HEK293 (cell line): ENCODE data around the gene PIM2.

Source experiments
- EGR2 ChIP-seq: fragments of 450-650 bp; formaldehyde crosslinking; IDR thresholded peaks from 2 replicates; pipeline ENCODE4 v1.5.1; 2016; ENCODE audit warnings: low read depth, missing biosample characterization, missing genetic modification characterization
- IKZF3 ChIP-seq: fragments of 450-650 bp; IDR thresholded peaks from 2 replicates; pipeline ENCODE4 v1.5.0; 2018; ENCODE audit warnings: missing biosample characterization, mild to moderate bottlenecking, missing genetic modification characterization, moderate library complexity
- MEIS1 ChIP-seq: sonication (generic); formaldehyde crosslinking; IDR thresholded peaks from 2 replicates; pipeline ENCODE4 v1.8.1; 2022; ENCODE audit warnings: missing genetic modification reagents, mild to moderate bottlenecking, borderline replicate concordance
- PRDM10 ChIP-seq: fragments of 450-650 bp; formaldehyde crosslinking; IDR thresholded peaks from 2 replicates; pipeline ENCODE4 v1.5.1; 2016; ENCODE audit warnings: missing biosample characterization, missing genetic modification characterization
- SP7 ChIP-seq: fragments of 450-650 bp; formaldehyde crosslinking; IDR thresholded peaks from 2 replicates; pipeline ENCODE4 v1.5.1; 2016; ENCODE audit warnings: missing biosample characterization, missing genetic modification characterization
- ZBTB7A ChIP-seq: fragments of 450-650 bp; formaldehyde crosslinking; IDR thresholded peaks from 2 replicates; pipeline ENCODE4 v1.5.1; 2016; ENCODE audit warnings: low read depth, missing biosample characterization, missing genetic modification characterization
- ZNF112 ChIP-seq: fragments of 450-650 bp; formaldehyde crosslinking; IDR thresholded peaks from 2 replicates; pipeline ENCODE4 v1.5.0; 2017; ENCODE audit warnings: missing biosample characterization, missing genetic modification characterization
- ZNF114 ChIP-seq: fragments of 450-650 bp; formaldehyde crosslinking; IDR thresholded peaks from 2 replicates; pipeline ENCODE4 v1.5.0; 2017; ENCODE audit warnings: missing biosample characterization, missing genetic modification characterization
- ZNF121 ChIP-seq: fragments of 450-650 bp; formaldehyde crosslinking; IDR thresholded peaks from 2 replicates; pipeline ENCODE4 v1.5.1; 2016; ENCODE audit warnings: missing biosample characterization, missing genetic modification characterization
- ZNF132 ChIP-seq: fragments of 450-650 bp; formaldehyde crosslinking; IDR thresholded peaks from 2 replicates; pipeline ENCODE4 v1.5.1; 2017; ENCODE audit warnings: missing biosample characterization, missing genetic modification characterization, borderline replicate concordance
- ZNF140 ChIP-seq: fragments of 450-650 bp; formaldehyde crosslinking; IDR thresholded peaks from 2 replicates; pipeline ENCODE4 v1.5.1; 2016; ENCODE audit warnings: missing biosample characterization, missing genetic modification characterization
- ZNF146 ChIP-seq: fragments of 450-650 bp; formaldehyde crosslinking; IDR thresholded peaks from 2 replicates; pipeline ENCODE4 v1.5.1; 2016; ENCODE audit warnings: missing biosample characterization, missing genetic modification characterization
- ZNF211 ChIP-seq: fragments of 450-650 bp; formaldehyde crosslinking; IDR thresholded peaks from 2 replicates; pipeline ENCODE4 v1.5.1; 2016; ENCODE audit warnings: low read depth, missing biosample characterization, missing genetic modification characterization
- ZNF23 ChIP-seq: fragments of 450-650 bp; formaldehyde crosslinking; IDR thresholded peaks from 2 replicates; pipeline ENCODE4 v1.5.1; 2016; ENCODE audit warnings: missing biosample characterization, missing genetic modification characterization, borderline replicate concordance
- ZNF324 ChIP-seq: fragments of 450-650 bp; formaldehyde crosslinking; IDR thresholded peaks from 2 replicates; pipeline ENCODE4 v1.5.1; 2016; ENCODE audit warnings: missing biosample characterization, missing genetic modification characterization
- ZNF350 ChIP-seq: fragments of 450-650 bp; formaldehyde crosslinking; IDR thresholded peaks from 2 replicates; pipeline ENCODE4 v1.5.0; 2017; ENCODE audit warnings: missing biosample characterization, mild to moderate bottlenecking, missing genetic modification characterization
- ZNF354C ChIP-seq: fragments of 450-650 bp; formaldehyde crosslinking; IDR thresholded peaks from 2 replicates; pipeline ENCODE4 v1.5.1; 2016; ENCODE audit warnings: missing biosample characterization, missing genetic modification characterization, low read depth, borderline replicate concordance
- ZNF366 ChIP-seq: fragments of 450-650 bp; formaldehyde crosslinking; conservative IDR thresholded peaks from 2 replicates; pipeline ENCODE4 v1.5.1; 2016; ENCODE audit warnings: missing biosample characterization, missing genetic modification characterization
- ZNF423 ChIP-seq: fragments of 450-650 bp; formaldehyde crosslinking; IDR thresholded peaks from 2 replicates; pipeline ENCODE4 v1.5.1; 2016; ENCODE audit warnings: missing biosample characterization, missing genetic modification characterization
- ZNF514 ChIP-seq: fragments of 450-650 bp; formaldehyde crosslinking; IDR thresholded peaks from 2 replicates; pipeline ENCODE4 v1.5.1; 2016; ENCODE audit warnings: missing biosample characterization, missing genetic modification characterization
- ZNF555 ChIP-seq: fragments of 450-650 bp; formaldehyde crosslinking; conservative IDR thresholded peaks from 2 replicates; pipeline ENCODE4 v1.5.1; 2017; ENCODE audit warnings: missing biosample characterization, mild to moderate bottlenecking, missing genetic modification characterization, inconsistent platforms
- ZNF624 ChIP-seq: fragments of 450-650 bp; formaldehyde crosslinking; IDR thresholded peaks from 2 replicates; pipeline ENCODE4 v1.5.1; 2017; ENCODE audit warnings: missing biosample characterization, missing genetic modification characterization
- ZNF658 ChIP-seq: fragments of 450-650 bp; formaldehyde crosslinking; IDR thresholded peaks from 2 replicates; pipeline ENCODE4; 2016; ENCODE audit warnings: missing biosample characterization, missing genetic modification characterization
- ZNF660 ChIP-seq: fragments of 450-650 bp; IDR thresholded peaks from 2 replicates; pipeline ENCODE4 v1.5.1; 2018; ENCODE audit warnings: missing biosample characterization, mild to moderate bottlenecking, missing genetic modification characterization
- ZSCAN18 ChIP-seq: fragments of 450-650 bp; formaldehyde crosslinking; IDR thresholded peaks from 2 replicates; pipeline ENCODE4 v1.5.1; 2016; ENCODE audit warnings: missing biosample characterization, missing genetic modification characterization
- TF ChIP-seq, protein P1 (sequence below): fragments of 450-650 bp; formaldehyde crosslinking; IDR thresholded peaks from 2 replicates; pipeline ENCODE4 v1.5.1; 2016; ENCODE audit warnings: missing biosample characterization, missing genetic modification characterization
- TF ChIP-seq, protein P2 (sequence below): fragments of 450-650 bp; formaldehyde crosslinking; IDR thresholded peaks from 2 replicates; pipeline ENCODE4 v1.5.1; 2017; ENCODE audit warnings: missing biosample characterization, missing genetic modification characterization
- TF ChIP-seq, protein P3 (sequence below): sonication (generic); formaldehyde crosslinking; IDR thresholded peaks from 2 replicates; pipeline ENCODE4 v1.8.1; 2022; ENCODE audit warnings: mild to moderate bottlenecking, moderate library complexity, missing genetic modification reagents

The PIM2 gene

DNA sequence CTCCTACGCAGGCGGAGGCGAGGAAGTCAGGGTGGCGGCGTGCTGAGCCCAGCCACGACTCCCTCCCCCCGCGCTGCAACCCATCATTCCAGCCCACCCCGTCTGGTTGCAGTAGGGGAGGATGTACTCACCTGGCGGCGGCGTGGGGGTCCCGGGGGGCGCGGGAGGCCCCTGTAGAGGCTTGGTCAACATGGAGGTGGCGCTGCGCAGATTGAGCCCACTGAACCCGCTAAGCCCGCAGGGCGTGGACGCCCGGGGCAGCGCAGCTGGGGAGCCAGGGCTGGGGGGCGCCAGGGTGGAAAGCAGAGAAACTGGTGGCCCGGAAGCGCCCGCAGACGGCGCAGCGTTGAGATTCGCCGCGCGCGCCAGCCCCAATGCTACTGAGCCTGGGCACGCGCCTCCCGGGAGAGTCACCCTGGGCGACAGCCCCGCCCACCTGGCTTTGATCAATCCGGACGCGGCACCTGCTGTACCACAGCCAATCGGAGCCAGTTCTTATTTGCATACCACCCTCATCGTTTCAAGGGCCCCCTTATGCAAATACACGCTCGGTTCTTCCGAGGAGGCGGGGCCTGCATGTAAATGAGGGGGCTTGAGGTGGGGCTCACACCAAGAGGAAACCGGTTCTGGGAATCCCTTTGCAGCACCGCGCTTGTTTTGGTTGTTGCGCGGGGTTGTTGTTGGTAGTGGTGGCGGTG, at the start of gene PIM2 (continued):
- TF ChIP-seq, protein P1, sequence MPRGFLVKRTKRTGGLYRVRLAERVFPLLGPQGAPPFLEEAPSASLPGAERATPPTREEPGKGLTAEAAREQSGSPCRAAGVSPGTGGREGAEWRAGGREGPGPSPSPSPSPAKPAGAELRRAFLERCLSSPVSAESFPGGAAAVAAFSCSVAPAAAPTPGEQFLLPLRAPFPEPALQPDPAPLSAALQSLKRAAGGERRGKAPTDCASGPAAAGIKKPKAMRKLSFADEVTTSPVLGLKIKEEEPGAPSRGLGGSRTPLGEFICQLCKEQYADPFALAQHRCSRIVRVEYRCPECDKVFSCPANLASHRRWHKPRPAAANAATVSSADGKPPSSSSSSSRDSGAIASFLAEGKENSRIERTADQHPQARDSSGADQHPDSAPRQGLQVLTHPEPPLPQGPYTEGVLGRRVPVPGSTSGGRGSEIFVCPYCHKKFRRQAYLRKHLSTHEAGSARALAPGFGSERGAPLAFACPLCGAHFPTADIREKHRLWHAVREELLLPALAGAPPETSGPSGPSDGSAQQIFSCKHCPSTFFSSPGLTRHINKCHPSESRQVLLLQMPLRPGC, result no peak
- TF ChIP-seq ZNF211 (no peak), ZNF146 (no peak), MEIS1 (CRISPR knock-in tag) (no peak), ZNF350 (tag by site-specific recombination) (no peak), PRDM10 (tag by site-specific recombination) (0 out of 2 replicates have a peak, but pooled peaks have one; percentile 10), ZNF23 (no peak), ZNF140 (tag by site-specific recombination) (no peak), SP7 (0 out of 2 replicates have a peak, but pooled peaks have one; percentile 43), ZNF112 (tag by site-specific recombination) (no peak), ZNF324 (tag by site-specific recombination) (0 out of 2 replicates have a peak, but pooled peaks have one; percentile 18), ZNF660 (peak; percentile 45; the same call in 1 of the 2 replicates), ZNF658 (no peak), IKZF3 (tag by site-specific recombination) (0 out of 2 replicates have a peak, but pooled peaks have one; percentile 20), ZNF121 (no peak), ZNF366 (peak; percentile 77), ZNF624 (no peak), ZBTB7A (peak; percentile 30; the same call in 1 of the 2 replicates), ZNF354C (no peak), ZNF423 (tag by site-specific recombination) (no peak), ZNF132 (tag by site-specific recombination) (no peak), ZNF514 (no peak), ZNF114 (tag by site-specific recombination) (no peak), EGR2 (tag by site-specific recombination) (peak; percentile 80), ZNF555 (no peak), ZSCAN18 (no peak)
- TF ChIP-seq, protein P2, sequence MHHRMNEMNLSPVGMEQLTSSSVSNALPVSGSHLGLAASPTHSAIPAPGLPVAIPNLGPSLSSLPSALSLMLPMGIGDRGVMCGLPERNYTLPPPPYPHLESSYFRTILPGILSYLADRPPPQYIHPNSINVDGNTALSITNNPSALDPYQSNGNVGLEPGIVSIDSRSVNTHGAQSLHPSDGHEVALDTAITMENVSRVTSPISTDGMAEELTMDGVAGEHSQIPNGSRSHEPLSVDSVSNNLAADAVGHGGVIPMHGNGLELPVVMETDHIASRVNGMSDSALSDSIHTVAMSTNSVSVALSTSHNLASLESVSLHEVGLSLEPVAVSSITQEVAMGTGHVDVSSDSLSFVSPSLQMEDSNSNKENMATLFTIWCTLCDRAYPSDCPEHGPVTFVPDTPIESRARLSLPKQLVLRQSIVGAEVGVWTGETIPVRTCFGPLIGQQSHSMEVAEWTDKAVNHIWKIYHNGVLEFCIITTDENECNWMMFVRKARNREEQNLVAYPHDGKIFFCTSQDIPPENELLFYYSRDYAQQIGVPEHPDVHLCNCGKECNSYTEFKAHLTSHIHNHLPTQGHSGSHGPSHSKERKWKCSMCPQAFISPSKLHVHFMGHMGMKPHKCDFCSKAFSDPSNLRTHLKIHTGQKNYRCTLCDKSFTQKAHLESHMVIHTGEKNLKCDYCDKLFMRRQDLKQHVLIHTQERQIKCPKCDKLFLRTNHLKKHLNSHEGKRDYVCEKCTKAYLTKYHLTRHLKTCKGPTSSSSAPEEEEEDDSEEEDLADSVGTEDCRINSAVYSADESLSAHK (tag by site-specific recombination), result peak; percentile 92
- TF ChIP-seq, protein P3, sequence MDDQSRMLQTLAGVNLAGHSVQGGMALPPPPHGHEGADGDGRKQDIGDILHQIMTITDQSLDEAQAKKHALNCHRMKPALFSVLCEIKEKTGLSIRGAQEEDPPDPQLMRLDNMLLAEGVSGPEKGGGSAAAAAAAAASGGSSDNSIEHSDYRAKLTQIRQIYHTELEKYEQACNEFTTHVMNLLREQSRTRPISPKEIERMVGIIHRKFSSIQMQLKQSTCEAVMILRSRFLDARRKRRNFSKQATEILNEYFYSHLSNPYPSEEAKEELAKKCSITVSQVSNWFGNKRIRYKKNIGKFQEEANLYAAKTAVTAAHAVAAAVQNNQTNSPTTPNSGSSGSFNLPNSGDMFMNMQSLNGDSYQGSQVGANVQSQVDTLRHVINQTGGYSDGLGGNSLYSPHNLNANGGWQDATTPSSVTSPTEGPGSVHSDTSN (CRISPR knock-in tag), result 0 out of 2 replicates have a peak, but pooled peaks have one; percentile 38
